ENCODE results near the gene IL27RA.
A peak's percentile ranks its signal among the peaks of the same experiment; 100 is the strongest.

Gene IL27RA

DNA sequence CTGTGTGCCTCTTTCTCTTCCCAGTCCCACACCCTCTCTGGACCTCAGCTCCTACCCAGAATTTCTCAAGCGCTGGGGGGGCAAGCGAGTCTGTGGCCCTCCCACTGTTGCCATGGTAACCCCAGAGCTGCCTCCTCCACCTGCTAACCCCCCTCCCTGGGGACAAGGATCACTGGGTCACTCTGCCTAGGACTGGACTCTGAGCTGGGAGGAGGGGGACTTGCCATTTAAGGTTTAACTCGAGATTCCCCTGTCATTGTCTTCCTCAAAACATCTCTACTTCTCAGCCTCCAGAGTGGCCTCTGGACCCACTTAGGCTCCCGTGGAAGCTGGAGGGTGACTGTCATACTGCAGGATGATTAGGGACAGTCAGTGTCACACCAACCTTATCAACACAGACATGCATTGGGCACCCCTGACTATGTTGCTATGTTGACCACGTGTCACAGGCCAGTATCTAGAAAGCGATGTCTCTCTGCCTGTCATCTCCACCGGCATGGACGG is 28.1 kb downstream of the IL27RA start:
- DNase-seq (ENCODE audit: low read depth), result no peak

DNA sequence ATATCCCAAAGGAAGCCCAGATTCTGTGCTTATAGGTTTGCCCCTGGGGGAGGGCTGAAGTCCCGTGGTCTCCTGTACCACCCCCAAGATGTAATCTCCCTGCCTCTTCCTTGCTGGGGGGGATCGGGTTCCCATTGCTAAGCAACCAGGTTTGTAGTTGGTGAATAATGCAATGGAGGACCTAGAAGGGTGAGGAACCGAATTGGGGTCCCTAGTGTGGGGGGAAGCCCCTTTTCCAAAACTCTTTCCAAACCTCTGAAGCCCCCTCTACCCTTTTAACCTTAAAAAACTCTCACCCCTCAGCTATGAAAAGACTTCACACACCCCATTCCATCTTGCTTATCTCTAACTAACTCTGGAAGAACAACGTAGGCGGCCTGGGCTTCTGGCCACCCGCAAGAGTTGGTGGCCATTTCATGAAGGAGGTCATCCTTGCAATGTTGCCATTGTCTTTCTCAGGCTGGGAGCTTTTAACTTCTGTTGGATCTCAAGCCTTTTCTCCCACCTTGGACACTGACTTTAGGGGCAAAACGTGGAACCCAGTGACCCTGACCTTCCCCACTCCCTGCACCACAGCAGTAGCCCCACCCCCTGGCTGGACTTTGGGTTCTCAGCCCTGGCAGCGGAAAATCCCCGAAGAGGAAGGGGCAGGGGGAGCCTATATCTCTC is 29.7 kb downstream of the IL27RA start:
- DNase-seq (ENCODE audit: low read depth), result no peak

DNA sequence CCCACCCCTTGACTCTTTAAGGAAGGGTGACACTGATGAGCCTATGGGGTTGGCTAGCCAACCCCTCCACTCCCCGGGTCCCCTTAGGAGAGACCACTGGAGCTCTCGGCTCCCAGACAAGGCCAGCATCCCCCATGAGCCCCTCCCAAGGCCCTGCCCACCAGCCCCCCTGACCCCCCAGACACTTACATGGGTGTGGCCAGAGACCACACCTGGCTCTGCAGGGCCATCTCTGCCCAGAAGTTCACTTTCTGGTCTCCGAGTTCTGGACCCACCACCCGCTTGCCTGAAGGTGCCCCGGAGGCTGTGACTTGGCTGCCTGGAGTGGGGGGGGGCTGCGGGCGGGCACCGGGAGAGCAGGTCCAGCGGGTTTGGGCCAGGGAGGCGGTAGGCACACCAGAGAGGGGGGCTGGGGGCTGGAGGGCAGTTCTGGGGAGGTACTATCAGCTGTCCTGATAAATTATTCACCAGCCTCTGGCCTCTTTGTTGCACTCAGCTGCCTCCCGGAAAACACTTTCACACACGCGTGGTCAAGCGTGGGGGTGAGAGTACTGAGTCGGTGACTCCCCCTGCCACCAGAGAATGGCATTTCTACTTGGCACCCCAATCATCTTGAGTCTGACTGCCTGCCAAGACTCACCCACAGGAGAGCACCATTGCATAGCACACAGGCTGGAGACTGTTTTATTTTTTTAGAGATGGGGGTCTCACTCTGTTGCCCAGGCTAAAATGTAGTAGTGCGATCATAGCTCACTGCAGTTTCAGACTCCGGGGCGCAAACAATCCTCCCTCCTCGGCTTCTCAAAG is 30.4 kb downstream of the IL27RA start, which contains the start of gene PALM3:
PALM3 (minus strand) TSS at position 326 of the 807 bp plus-strand sequence; CDS start at position 230, 96 bp downstream.
- no peak for DNase-seq (ENCODE audit: low read depth)

DNA sequence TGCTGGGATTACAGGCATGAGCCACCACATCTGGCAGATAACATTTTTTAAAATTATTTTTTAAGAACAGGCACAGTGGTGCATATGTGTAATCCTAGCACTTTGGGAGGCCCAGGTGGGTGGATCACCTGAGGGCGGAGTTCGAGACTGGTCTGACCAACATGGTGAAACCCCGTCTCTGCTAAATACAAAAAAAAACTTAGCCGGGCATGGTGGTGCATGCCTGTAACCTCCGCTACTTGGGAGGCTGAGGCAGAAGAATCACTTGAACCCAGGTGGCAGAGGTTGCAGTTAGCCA is 30.9 kb downstream of the IL27RA start:
- DNase-seq (ENCODE audit: low read depth), result no peak

DNA sequence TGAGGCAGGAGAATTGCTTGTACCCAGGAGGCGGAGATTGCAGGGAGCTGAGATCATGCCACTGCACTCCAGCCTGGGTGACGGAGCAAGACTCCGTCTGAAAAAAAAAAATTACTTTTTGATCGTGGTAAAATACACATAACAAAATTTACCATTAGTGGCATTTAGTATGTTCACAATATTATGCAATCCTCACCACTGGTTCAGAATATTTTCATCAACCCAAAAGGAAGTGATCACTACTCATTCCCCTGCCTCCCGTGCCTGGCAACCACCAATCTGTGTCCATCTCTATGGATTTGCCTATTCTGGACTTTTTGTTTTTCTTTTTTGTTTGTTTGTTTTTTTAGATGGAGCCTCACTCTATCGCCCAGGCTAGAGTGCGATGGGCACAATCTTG is 31.5 kb downstream of the IL27RA start:
- no peak for DNase-seq (ENCODE audit: low read depth)

DNA sequence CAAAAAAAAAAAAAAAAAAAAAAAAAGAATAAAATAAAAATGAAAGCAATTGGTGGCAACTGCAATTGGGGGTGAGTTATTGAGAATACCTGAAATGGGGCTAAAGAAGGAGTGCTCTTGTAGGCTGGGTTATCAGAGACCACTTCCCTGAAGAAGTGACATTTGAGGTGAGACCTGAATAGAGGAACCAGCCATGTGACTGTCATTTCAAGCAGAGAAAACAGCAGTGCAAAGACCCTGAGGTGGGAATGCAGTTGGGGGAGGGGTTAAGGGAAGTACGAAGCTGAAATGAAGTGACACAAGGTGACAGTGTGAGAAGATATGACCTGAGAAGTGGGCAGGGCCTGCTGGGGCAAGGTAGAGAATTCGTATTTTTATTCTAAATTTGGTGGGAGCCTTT is 34.6 kb downstream of the IL27RA start:
- no peak for DNase-seq (ENCODE audit: low read depth)

DNA sequence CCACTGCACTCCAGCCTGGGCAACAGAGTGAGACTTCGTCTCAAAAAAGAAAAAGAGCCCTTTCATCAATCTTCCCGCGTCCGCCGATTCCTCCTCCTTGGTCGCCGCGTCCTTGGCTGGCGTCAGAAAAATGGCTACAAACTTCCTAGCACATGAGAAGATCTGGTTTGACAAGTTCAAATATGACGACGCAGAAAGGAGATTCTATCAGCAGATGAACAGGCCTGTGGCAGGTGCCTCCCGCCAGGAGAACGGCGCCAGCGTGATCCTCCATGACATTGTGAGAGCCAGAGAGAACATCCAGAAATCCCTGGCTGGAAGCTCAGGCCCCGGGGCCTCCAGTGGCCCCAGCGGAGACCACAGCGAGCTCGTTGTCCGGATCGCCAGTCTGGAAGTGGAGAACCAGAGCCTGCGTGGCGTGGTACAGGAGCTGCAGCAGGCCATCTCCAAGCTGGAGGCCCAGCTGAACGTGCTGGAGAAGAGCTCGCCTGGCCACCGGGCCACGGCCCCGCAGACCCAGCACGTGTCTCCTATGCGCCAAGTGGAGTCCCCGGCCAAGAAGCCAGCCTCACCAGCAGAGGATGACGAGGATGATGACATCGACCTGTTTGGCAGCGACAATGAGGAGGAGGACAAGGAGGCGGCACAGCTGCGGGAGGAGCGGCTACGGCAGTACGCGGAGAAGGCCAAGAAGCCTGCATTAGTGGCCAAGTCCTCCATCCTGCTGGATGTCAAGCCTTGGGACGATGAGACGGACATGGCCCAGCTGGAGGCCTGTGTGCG is 38.9 kb downstream of the IL27RA start:
- no peak for DNase-seq (ENCODE audit: low read depth)

DNA sequence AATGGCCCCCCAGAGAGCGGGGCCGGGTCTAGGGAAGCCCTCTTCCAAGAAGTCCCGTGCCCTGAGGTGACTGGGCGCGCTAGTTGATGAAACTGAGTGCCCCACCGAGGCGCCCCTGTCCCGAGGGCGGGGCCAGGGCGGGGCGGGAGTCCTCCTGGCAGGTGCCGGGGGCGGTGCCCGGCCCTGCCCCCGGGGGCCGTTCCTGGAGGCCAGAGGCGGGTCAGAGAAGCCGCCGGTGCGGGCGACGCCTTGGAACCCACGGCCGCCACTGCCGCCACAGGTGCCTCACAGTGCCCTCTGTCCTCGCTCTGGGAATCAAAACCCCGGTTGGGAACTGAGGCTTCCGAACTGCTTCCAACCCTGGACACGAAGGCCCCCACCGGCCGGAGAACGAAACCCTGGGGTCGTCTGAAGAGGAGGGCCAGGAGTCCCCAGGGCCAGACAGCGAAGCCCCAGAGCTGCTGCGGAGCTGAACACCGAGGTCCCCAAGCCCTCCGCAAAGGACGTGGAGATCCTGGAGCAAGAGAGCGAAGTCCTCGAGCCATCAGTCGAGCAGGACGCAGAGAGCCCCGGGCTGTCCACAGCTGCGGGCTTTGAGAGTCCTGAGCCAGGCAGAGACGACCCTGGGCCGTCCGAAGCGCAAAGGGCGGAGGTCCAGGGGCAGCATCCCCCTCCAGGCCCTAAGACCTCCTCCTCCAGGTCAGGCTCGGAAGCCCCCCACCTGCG is 41.1 kb downstream of the IL27RA start, which contains the start of gene MISP3:
MISP3 (plus strand) TSS at position 252 of the 726 bp plus-strand sequence. CDS start 524 bp downstream, outside the sequence.
- DNase-seq (ENCODE audit: low read depth), result no peak

DNA sequence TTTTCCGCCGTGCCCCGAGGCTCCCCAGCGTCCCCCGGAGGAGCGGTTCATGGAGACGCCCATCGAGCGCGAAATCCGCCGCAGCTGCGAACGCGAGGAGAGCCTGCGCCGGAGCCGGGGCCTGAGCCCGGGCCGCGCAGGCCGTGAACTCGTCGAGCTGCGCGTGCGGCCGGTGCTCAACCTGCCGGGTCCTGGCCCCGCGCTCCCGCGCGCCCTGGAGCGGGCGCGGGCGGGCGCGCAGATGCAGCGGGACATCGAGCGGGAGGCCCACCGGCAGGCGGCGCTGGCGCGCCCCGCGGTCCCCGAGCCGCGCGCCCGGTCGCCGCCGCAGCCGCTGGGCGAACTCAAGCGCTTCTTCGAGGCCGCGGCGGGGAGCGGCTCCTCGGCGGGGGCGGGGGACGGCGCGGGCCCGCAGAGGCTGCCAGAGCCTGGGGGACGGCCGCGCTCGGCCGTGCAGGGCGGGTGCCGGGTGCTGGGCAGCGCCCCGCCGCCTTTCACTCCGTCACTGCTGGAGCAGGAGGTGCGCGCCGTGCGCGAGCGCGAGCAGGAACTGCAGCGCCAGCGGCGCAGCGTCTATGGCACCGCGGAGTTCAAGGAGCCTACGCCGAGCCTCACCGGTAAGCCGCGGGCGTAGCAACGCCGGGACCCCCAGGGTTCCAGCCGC is 41.8 kb downstream of the IL27RA start:
- peak; percentile 63 for DNase-seq (ENCODE audit: low read depth)

DNA sequence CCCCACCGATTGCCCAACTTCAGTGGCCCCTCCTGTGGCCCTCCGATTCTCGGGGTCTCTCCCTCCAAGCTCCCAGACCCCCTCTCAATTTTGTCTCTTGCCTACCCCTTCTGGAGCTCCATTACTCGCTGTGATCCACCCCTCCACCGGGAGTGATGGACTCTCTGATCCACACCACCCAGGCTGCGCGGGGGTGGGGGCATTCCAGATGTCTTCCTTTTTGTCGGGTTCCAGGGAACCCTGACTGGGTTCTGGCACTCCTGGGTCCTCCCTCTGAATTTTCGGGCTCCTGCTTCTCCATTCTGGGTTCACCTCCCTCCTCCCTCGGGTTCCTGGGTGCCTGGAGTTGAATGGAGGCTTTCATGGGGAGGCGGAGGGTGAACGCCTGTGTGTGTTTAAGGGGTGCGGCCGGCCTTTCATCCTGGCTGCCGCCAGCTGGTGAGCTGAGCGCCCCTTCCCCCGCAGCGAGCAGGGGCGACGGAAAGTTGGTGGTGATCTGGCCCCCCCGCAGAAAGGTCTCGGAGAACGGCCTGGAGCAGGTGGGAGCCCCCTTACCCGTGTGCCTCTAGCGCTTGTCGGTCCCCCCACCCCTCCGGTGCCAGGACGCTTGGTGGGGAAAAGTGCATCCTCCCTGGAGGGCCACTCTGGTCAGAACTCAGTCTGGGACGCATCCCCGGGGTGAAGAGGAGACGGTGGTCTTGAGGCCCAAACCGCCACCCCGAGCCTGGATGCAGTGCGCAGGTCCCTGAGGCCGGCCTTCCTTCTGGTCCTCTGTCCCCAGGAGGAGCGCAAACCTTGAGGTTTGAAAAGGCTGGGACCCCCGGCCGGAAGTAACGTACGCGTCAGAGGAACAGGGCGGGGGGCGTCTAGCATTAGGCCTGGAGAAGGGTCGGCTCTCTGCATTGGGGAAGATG is 42.6 kb downstream of the IL27RA start:
- DNase-seq (ENCODE audit: low read depth), result no peak

DNA sequence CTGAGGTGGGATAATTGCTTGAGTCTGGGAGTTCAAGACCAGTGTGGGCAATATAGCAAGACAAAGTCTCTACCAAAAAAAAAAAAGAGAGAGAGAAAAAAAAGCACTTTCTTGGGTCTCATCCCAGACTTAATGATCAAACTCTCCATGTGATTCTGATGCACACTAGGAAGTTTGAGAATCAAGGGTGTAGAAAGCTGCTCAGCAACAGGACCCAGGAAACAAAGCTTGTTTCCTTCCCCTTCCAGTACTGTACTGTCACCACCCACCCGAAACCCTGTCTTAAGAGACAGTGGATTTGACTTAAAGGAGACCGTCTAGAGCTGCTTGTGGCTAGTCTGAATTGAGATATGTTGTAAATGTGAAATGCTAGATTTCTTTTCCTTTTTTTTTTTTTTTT is 46.8 kb downstream of the IL27RA start:
- no peak for DNase-seq (ENCODE audit: low read depth)

DNA sequence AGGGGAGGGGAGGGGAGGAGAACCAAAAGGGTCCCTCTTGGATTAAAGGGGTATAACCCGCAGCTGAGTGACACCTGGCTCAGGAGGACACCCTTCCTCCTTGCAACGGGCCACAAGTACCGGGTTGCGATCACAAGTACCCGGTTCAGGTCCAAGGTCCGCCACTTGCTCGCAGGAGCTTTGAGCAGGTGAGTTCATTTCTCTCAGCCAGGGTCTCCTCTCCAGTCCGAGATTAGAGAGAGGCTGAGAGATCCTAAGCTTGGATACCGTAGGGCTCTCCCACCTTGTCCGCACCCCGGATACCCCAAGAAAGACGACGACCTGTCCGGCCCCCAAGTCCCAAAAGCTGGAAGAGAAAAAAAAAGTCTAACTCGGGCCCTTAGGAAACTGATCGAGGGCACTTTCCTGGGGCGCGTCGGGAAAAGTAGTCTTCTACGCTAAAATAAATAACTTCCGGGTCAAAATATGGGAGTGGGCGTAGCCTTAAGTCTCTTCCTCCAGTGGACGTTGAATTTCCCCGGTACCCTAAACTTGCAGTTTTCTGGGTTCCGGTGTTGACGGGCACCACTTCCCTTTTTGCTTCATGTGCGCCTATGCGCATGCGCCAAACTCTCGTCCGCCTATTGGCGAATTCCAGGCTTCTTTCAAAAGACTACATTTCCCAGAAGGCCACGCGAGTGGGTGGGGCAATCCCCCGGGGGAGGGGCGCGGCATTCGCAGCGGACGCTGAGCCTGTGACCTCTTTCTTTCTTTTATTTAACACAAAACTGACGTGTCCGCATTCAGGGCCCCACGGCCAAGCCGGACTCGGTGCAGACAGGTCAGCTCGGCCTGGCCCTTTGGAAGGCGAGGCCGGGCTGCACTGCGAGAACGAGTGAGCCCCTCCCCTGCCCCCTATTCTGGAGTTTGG is 49.6 kb downstream of the IL27RA start:
- DNase-seq (ENCODE audit: low read depth), result peak; percentile 97

DNA sequence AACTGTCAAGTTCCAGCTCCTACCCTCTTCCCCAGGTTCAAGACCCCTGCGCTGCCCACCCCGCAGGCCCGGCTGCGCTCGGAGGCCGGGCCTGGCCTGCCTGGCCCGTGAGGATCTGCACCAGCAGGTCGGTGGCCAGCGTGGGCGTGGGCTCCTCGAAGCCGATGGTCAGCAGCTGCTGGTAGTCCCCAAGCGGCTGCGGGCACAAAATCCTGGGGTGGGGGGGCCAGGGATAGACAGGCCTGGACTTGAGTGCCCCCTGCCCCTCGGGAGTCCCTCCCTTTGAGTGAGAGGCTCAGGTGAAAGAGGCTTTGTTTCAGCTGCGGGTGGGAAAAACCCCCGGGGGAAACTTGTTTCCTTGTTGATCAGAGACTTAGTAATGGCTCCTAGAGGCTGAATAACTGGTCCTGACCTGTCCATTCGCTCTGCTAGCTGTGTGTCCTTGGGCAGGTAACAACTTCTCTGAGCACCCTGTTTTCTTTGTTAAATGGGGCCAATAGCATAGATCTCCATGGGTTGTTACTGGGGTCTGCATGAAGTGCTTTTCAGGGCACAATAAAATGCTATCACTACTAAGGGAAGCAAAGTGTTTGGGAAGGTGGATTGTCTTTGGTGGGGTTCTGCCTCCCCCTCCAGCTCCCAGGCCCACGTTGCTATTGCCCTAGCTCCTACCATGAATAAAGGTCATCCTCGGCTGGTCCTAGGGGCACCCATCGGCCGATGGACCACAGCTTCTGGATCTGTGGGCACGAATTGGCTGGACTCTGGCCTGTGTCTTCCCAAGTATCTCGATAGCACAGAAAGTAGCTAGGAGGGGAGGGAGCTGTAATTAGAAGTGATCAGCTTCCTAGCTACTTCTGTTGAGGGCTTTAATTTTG is 50.5 kb downstream of the IL27RA start:
- DNase-seq (ENCODE audit: low read depth), result no peak

DNA sequence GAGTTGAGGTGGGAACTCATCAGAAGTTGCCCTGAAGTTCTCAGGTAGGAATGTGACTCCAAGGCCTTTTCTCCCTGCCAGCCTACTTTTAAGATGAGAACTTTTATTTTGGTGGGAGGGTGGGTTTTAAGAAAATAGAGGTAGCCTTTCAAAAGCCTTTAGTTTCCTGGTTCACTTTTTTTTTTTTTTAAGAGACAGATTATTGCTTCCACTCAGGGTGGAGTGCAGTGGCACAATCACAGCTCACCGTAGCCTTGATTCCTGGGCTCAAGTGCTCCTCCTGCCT is 51.1 kb downstream of the IL27RA start:
- DNase-seq (ENCODE audit: low read depth), result no peak

DNA sequence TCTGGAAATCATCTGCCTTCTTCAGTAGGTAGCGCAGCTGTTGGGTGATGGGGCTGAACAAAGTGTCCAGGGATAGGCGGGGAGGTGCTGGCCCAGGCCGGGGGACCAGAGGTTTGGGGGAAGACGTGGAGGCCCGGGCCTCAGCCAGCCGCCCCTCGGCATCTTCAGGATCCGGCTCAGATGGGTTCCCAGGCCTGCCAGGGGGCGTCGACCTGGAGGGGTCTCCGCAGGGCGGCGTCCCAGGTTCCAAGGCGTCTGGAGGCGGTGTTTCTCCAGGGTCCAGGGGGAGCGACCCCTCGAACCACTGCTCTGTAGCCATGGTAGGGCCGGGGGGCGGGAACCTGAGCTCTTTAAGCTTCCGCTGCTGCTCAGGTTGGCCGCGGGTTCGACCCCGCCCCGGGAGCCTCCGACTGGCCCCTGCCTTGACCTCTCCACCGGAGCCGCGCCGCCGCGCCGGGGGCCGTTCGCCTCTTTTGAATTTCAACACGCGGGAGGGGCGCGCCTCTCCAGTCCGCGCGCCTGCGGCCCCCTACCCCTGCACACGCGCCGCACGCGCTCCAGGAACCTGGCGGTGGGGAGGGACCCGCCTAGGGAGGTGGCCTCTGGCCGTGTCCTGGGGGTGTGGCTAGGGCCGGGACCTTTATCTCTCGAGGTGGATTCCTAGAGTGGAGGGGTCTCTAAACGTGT is 53.9 kb downstream of the IL27RA start, which contains the start of gene C19orf67:
C19orf67 (minus strand) TSS at position 475 of the 687 bp plus-strand sequence; CDS start at position 319, 156 bp downstream.
- DNase-seq (ENCODE audit: low read depth), result no peak

DNA sequence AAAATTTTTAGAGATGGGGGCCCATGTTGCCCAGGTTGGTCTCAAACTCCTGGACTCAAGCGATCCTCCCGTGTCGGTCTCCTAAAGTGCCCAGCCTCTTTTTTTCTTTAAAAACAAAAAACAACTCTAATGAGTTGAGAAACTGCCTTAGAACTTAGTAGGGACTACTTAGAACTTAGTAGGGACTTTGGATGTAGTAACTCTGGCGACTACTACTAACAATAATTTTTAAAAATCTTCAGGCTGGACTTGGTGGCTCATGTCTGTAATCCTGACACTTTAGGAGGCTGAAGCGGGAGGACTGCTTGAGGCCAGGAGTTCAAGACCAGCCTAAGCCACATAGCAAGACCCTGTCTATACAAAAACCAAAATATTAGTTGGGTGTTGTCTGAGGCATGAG is 54.5 kb downstream of the IL27RA start:
- DNase-seq (ENCODE audit: low read depth), result no peak

DNA sequence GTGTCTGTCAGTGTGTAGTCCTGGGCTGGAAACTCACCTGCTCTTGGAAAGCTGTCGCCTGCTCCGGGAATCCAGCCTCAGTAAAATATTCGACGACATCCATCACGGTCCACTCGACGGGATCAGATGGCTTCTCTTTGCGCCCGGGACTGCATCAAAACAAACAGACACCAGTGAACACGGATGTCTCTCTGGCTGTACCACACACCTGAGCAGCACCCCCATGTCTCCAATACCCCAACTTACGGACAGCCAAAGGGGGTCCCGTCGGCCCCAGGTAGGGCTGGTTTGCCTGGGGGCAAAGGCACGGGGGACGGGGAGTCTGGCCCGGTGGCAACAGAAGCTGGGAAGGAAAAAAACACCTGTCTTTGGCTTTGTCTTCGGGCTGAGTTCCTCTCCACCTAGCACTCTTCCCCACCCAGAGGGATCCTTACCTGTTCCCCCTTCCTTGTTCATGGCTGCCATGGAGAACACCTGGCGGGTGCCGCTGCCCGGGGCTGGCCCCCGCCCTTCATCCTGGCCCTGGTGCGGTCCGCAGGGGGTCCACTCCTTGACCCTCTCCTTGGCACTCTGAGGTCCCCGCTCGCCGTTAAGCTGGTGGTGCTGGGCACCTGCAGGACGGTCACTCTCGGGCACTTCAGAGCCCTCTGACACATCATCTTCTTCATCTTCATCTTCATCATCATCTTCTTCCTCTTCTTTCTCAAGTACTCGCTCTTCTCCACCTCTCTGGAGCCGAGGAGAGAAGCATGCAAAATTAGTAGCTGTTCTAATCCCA is 57.3 kb downstream of the IL27RA start:
- no peak for DNase-seq (ENCODE audit: low read depth)

Measured in stimulated activated CD8-positive, alpha-beta memory T cell treated with anti-CD3 and anti-CD28 coated beads, Interleukin-4, amount 100 ng/mL, for 24 hours (primary cell).